GM21447 (cell line): Measurements from ENCODE around the gene LRBA.

Experiments used
- ATAC-seq: cut with Tn5 transposase; IDR thresholded peaks from one replicate; pipeline ENCODE4 v1.9.1; 2021; ENCODE audit not compliant: unreplicated experiment

The LRBA gene

DNA sequence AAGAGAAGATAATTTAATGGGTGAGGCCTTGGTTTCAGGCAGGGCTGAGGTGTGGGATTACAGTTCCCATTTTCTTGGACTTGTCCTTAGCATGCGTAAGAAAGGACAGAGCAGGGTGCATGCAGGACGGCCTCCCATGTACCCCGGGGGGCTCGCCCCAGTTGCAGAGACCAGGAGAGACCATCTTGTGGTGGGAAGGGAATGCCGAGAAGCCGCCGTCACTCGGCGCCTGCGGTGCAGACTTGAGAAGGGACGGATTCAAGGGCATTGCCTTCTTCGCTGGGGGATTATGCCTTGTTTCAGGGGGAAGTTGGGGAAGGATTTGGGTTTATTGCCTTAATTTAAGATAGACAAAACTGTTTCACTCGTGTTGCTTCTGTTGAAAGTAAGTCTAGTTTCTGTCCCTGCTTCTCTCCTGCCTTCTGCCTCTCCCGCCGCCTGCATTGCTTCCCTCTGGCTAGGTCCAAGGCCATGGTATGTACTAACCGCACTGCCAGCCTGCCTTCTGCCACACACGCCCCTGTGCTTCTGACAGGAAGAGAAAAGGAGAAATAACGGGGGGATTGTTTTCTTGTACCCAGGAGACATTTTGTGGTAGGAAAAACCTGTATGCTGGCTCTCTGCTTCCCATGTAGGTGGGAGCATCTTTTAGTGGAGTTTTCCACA is 761.0 kb downstream of the LRBA start:
- no peak for ATAC-seq

DNA sequence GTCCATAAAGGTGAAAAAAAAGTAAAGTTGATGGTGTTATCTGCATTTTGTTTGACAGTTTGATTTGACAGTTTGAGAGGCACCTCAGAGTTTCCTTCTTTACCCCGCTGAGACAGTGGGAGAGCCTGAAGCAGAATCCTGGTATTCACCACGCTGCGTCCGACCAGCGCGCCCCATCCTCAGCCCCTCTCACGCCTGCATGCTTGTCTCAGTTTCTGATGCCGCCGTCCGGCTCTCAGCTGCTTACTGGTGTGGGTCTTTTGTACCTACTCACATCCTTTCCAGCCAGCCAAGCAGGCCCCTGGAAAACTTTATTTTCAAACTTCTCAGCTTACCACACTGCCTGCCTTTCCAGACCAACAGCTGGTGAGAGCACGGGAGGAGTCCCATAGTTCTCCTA is 761.7 kb downstream of the LRBA start:
- ATAC-seq: no peak

DNA sequence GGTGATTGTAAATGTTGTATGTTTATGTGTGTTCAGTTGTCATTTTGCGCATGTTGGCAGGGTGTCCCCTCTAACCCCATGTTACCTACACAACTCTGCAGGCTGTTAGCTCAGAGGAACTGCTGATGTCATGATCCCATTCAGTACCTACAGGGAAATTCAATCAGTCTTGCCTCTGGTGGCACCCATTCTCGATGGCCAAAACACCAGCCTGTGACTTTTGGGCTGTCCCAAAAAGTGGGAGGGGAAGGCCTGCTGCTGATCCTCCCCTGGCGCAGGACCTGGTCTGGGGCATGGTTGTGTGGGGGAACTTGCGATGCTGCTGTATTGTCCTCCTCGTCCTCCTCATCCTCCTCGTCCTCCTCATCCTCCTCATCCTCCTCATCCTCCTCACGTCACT is 762.3 kb downstream of the LRBA start:
- ATAC-seq: no peak

DNA sequence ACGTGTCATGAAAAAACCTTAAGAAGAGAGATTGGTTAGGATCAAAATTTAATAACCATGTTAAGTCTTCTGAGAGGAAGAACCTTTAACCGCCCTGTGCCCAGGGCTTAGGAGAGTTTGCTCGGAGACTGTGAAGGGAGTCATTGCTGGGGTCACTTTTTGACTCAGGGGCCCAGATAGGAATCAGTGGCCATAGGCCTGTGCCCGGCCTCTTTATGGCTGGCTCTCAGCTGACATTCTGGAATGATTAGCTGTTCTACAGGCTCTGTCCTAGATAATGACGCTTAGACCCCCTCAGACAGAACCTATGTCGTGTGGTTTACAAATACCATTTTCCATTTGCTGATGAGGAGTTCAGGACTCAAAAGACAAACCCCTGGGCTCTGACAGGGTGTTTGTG is 762.8 kb downstream of the LRBA start:
- no peak for ATAC-seq

DNA sequence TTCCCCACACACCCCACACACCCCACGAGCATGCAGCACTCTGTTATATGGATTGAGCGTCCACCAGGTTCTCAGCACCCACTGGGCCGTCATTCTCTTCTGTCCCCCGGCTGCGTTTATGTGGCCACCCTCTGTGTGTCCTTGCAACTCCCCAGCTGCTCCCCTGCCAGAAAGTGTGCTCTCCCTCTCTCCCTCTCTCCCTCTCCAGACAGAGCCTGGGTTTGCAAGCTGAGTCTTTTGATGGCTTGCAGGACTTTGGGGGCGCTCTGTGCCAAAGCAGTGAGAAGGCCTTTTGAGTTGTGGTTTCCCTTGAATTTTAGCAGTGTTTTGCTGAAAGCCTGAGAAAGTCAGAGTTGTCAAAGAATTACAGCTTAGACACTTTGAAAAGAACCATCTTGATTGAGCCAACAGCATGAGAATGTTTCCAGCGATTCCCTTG is 763.3 kb downstream of the LRBA start:
- no peak for ATAC-seq

DNA sequence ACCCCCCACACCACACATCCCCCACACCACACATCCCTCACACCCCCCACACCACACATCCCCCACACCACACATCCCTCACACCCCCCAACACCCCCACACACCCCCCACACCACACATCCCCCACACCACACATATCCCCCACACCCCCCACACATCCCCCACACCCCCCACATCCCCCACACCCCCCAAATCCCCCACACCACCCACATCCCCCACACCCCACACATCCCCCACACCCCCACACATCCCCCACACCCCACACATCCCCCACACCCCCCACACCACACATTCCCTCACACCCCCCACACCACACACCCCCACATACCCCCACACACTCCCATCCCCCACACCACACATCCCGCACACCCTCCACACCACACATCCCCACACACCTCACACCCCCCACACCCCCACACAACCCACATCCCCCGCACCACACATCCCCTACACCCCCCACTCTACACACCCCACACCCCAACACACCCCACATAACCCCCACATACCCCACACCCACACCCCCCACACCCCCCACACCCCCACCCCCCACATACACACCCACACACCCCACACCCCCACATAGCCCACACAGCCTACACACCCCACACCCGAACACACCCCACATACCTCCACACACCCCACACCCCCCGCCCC is 764.0 kb downstream of the LRBA start:
- ATAC-seq: no peak

DNA sequence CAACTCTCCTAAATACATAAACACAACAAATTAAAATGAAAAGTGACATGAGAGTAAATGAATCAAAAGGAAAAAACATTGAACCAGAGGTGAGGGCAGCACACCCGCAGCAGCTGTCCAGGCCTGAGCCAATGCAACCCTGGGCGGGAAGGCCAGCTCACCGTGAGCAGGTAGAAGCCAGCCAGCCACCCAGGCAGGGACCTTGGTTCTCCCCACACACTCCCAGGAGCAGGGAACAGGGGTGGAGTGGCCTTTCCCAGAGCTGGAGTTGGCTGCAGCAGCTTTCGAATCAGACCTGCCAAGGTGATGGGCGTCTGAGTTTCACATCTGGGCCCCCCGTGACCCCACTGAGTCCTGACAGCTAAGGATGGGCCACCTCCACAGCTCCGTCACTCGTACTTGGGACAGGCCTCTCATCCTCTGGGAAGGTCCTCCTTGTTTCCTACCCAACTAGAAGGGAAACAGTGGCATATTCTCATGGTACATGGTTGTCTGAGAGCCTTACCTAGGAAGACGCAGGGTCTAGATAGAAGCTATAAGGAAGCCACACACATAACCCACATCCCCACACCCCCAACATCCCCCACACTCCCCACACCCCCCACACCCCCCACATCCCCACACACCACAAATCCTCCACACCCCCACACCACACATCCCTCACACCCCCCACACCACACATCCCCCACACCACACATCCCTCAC is 764.6 kb downstream of the LRBA start:
- no peak for ATAC-seq

DNA sequence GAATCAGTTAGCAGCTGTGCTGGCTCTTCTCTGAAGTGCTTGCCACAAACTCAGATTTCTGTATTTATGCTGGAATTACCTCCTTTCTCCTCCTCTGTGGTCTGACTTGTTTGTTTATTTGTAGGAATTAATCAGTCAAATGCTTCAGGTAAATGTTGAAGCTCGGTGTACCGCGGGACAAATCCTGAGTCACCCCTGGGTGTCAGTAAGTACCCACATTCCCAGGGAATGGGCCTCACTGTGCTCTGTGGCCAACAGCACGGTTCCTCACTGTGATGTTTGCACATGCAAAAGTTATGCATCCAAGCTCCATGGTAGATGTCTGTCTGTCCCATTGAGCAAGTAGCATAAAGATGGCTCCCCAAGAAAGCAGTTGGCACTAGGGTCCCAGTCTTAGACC is 766.9 kb downstream of the LRBA start:
- ATAC-seq: no peak

DNA sequence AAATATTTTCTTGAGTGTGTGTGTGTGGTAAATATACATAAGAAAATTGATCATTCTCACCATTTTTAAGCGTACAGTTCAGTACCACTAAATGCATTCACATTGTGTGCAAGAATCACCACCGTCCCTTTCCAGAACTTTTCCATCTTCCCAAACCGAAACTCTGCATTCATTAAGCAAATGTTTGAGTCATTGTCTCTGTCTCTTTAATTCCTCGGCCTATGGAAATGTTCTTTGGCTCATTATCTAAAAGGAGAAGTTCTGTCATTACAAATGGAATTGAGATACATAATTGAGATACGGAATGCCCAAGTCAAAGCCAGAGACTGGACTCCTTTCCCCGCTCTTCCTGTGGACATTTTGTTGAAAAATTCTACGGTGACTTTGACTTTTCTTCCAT is 767.9 kb downstream of the LRBA start:
- ATAC-seq: no peak

DNA sequence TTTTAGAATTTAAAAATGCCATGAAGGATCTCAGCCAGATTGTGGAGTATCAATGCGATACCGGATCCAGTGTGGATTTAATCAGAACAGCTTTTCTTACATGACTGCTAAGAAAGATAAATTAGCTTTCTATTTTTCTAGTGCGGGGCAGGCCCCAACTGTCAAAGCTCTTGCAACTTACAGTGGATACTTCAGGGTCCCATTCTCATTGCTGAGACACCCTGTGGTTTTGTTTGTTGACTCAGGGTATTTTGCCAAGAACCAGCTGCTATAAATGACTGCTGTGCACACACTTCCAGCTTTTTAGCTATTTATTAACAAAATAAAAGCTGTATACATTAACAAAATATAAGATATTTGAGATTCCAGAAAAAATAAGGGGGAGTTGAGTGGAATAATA is 770.5 kb downstream of the LRBA start:
- no peak for ATAC-seq

DNA sequence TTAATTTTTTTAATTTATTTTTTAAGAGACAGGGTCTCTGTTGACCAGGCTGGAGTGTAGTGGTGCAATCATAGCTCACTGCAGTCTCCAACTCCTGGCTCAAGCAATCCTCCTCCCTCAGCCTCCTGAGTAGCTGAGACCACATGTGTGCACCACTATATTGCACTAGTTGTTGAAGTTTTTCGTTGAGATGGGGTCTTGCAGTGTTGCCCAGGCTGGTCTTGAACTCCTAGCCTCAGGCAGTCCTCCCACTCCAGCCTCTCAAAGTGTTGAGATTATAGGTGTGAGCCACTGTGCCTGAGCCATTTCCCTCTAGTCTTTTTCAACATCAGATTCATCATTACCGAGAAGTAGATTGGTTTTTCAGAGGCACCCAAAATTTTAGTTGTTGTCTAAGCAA is 771.2 kb downstream of the LRBA start:
- ATAC-seq: no peak

DNA sequence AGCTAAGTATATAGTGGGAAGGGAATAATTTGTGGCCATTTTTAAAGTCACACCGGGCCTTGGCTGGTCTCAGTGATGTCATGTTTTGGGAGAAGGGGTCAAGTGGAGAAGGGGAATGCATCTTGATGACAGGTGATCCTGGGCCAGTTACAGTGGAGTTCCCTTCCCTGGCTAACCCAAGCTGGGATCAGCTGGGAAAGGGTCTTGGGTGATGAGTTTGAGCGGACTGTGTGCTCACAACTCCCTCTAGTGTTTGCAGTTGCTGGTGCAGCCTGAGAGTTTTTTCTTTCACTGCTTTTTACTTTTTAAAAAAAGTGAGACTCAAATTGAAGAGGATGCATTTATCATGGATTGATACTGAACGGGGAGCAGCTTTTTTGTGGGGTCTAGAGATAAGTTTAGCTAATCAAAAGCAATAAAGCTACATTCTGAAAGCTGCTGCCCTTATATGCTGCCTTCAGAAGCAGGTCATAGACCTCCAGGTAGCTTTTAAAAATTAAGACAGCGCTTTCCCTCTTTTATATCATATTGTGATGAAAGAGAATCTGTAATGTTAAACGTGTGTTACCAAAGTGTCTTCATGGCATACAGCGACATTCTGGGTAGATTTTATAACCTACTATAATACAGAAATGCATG is 772.1 kb downstream of the LRBA start:
- ATAC-seq: no peak

DNA sequence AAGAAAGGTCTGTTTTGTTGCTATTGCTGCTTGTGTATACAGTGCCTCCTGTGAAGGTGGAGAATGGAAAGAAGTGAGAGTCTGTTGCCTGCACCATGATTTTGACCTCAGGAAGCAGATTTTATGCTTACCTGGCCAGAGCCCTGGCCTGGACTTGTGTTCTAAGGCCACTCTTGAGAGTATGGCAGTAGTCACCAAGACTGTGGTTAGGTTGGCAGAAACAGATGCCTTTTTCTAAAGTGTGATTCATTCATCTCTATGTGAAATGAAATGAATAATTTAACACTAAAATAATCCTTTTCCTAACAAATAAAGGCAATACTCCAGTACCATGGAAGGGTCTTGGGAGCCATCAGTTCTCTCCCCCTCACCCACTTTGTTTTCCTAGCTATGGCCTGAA is 775.1 kb downstream of the LRBA start:
- ATAC-seq: no peak

DNA sequence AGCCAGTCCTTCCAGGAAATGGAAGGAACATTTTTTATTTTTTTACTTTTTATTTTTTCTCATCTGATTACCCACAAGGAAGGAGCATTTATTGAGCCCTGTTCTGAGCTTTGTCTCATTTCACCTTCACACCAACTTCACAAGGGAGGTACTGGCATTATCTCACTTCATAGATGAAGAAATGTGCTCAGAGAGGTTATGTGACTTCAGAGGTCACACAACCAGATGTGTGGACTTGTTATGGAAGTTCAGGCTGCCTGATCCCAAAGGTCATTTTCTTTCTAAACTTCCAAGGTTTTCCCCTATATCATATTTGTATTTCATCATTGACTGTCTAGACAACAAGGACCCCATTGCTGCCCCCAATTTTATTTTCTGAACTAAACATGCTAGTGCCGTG is 776.5 kb downstream of the LRBA start:
- ATAC-seq: no peak

DNA sequence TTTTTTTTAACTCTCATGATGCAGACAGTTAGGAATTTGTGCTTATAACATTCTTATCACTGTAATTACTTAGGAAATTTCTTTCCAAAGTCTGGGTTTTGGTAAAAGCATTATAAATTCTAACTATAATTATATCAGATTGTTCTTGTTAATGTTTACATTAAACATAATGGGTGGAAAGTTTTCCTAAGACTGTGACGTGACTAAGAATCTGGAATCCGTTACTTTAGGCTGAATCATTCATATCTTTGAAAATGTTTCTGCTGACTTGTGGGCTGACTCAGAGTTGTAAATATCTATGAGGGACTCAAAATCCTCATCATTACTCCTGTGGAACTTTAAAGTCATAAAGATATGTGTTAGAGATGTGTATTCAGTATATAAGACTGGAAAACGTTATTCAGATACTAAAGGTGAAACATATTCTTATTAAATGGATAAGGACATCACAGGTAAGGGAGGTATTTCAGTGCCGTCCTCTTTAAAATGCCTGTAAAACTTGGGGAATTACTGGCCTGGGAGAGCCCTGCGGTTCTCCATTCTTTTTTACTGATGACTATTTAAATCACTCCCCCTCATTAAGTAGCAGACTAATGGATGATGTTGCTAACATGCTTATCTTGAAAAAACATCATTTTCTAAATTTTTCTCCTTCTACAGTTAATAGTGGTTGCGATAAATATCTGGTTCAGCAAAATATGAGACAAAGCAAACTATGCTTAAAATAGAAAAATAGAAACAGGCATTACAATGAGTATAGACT is 777.8 kb downstream of the LRBA start:
- ATAC-seq: no peak

DNA sequence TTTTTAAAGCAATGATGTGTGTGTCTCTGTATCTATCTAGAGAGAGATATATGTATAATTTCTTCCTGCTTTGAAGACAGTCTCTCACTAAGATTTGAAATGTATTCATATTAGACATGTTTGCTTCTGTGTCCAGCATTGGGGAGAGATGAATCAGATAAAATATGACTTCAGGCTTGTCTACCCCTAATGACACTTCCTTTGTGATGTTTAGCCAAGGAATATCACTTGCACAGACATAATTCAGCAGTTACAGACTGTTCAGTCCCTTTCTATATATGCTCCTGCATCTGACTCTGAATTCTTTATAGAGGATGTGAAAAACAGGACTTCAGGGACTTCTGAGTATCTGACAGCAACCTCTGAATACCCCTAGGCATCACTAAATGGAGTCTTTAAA is 778.5 kb downstream of the LRBA start:
- no peak for ATAC-seq

DNA sequence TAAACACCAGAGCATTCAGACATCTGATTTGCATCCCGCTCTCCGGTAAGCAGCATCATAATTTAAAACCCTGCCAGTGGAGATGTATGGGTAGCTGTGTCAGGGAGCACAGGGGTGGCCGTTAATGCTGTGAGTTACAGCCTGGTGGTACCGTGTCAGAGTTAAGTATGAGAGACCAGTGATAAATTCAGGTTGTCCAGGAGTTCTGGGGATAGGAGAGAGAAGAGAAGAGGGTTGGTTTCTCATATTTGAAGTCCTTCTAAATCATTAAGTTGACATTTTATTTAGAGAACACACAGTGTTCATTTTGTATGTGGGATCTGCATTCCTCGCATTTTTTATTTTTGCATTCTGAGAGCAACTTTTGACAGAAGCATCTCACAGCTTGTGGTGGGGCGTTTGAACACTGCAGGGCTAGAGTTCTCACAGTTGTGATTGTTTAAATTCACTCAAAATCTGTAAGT is 779.2 kb downstream of the LRBA start:
- no peak for ATAC-seq

DNA sequence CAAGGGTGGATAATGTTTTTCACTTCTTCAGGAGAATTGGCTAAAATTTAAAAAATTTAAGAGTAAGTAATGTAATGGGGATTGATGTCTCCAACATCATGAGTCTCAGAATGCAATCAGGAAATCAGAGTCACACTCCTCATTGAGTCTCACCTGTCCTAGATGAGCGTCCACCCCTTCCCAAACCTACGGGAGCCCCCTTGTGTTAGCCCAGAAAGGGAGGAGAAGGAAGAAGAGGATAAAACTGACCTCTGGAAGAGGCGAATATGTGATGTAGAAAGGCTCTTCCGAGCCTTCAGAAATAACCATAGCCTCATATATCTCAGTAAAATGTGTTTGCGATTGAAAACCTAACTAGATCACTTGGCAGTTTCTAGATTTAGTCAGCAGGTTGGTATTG is 779.8 kb downstream of the LRBA start:
- ATAC-seq: no peak

DNA sequence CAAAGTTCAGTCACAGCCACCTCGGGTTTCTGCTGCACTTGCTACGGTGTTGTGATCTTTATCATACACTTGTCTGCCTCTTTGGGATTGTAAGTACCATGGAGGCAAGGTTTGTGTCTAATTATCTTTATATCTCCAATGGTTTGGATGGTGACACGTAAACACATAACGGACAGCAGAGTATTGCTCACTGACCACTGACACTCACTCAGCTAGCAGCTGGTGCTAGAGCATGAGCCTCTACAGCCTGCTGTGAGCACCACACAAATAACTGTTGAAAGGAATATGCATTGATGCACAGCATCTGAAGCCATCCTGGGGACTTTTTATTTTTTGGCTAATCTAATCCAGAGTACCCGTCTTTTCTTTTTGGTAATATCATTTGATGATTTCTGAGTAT is 780.8 kb downstream of the LRBA start:
- no peak for ATAC-seq

DNA sequence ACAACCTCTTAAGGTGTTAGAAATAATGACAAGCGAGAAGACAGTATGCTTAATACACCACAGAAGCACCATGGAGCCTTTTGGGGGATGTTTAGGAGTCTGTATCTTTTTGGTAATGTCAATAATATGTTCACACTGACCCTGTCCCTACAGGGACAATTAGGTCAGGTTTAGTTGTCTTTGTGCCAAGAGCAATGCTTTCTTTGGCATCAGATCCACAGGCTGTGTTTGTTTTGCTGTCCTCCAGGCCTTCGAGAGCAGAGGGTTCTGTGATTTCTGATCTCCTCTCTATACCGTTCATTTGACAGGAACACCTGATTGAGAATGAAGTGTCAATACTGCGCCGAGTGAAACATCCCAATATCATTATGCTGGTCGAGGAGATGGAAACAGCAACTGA is 783.1 kb downstream of the LRBA start:
- no peak for ATAC-seq

DNA sequence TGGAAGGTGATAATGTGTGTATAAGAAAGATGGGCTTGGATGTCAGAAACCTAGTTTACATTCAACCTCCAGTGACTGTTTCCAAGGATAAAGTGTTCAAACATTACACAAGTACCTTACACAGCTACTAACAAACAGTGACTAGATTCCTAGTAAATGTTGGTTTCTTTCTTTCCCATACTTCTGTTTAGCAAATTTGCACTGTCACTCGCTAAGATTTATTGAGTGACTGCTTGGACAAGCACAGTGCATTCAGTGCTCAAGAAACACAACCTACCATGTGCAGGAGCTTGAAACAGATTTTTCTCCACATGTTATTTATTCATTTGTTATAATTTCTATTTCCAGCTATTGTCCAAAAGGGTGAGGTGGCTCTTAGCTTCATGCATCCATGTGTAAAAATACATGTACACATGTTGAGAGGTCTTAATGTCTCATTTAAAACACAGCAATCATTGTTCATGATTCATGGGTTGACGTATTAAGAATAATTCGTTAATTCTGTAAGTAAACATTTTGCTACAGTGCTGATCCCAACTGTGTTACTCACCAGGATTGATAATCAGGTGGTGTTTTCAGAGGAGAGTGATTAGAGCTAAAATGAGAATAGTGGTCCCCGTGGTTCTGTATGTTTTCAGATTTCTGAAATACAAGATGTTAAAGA is 783.8 kb downstream of the LRBA start:
- ATAC-seq: no peak
